Fibroblast of lung (primary cell): Measurements from ENCODE around the gene NTN1. TPM values are rescaled to one million over a fixed set of nuclear protein-coding genes. Genes with fewer than 3 reads are reported as not detected.

ENCODE experiments used
- DNase-seq, 2 donors: peaks; one replicate each; pipeline versions ENCODE4 v3.0.0 to v3.0.0-alpha.2; 2010; ENCODE audit warnings: low read depth in 2 of 2
- H2AFZ ChIP-seq: 2 replicates; pipeline ENCODE4 v1.5.1; 2012; ENCODE audit warnings: low read length, control low read depth, inconsistent platforms
- H3K27ac ChIP-seq: 2 replicates; pipeline ENCODE4 v1.5.1; 2011; ENCODE audit warnings: low read length, control low read depth; ENCODE audit not compliant: insufficient read depth
- H3K27me3 ChIP-seq: 2 replicates; pipeline ENCODE4 v1.5.1; 2011; ENCODE audit warnings: mild to moderate bottlenecking, low read length; ENCODE audit not compliant: control insufficient read depth, insufficient read depth
- H3K36me3 ChIP-seq: 2 replicates; pipeline ENCODE4 v1.5.1; 2011; ENCODE audit warnings: low read length; ENCODE audit not compliant: control insufficient read depth, insufficient read depth
- H3K4me1 ChIP-seq: 2 replicates; pipeline ENCODE4 v1.5.1; 2011; ENCODE audit warnings: low read length; ENCODE audit not compliant: control insufficient read depth, insufficient read depth; ENCODE audit errors: extremely low read depth
- H3K4me2 ChIP-seq: 2 replicates; pipeline ENCODE4 v1.5.1; 2011; ENCODE audit warnings: low read length, control low read depth; ENCODE audit not compliant: insufficient read depth; ENCODE audit errors: extremely low read depth
- H3K4me3 ChIP-seq, 4 experiments: fragments of 200-600 bp in 1 of 4; sonication (generic) in 1 of 4; replicated peaks in 1 of 4; 2 replicates each; pipeline ENCODE4 v1.5.1; 2011 to 2016; ENCODE audit warnings: low read length in 4 of 4, low read depth in 3 of 4, mild to moderate bottlenecking in 3 of 4, control low read depth in 2 of 4, inconsistent platforms in 1 of 4, mixed read lengths in 1 of 4; ENCODE audit not compliant: insufficient read depth in 1 of 4; ENCODE audit errors: control extremely low read depth in 1 of 4
- H3K79me2 ChIP-seq: 2 replicates; pipeline ENCODE4 v1.5.1; 2012; ENCODE audit warnings: mild to moderate bottlenecking, low read length, inconsistent platforms; ENCODE audit not compliant: control insufficient read depth, insufficient read depth
- H3K9ac ChIP-seq: 2 replicates; pipeline ENCODE4 v1.5.1; 2011; ENCODE audit warnings: mild to moderate bottlenecking, low read length, control low read depth; ENCODE audit not compliant: insufficient read depth
- H3K9me3 ChIP-seq: 2 replicates; pipeline ENCODE4 v1.5.1; 2012; ENCODE audit warnings: low read depth, low read length; ENCODE audit not compliant: control insufficient read depth, insufficient read depth
- H4K20me1 ChIP-seq: 2 replicates; pipeline ENCODE4 v1.5.1; 2011; ENCODE audit warnings: low read length; ENCODE audit not compliant: control insufficient read depth, insufficient read depth; ENCODE audit errors: extremely low read depth
- CTCF ChIP-seq, 2 donors: IDR thresholded peaks in 1 of 2; conservative IDR thresholded peaks in 1 of 2; 1 replicate in 1 of 2; 2 replicates in 1 of 2; pipeline ENCODE4 v1.5.1; 2011 to 2012; ENCODE audit warnings: low read length in 2 of 2, control low read depth in 1 of 2, inconsistent platforms in 1 of 2, low read depth in 1 of 2, mild to moderate bottlenecking in 1 of 2
- EZH2 ChIP-seq: IDR thresholded peaks from 2 replicates; pipeline ENCODE4 v1.5.1; 2012; ENCODE audit warnings: low read length, control low read depth, mild to moderate bottlenecking; ENCODE audit errors: missing control alignments
- polyA plus RNA-seq, 2 donors: library from polyadenylated mRNA; depleted of rRNA in 1 of 2; stranded (reverse) in 1 of 2; unstranded in 1 of 2; fragments of >200 nt; gene quantifications; 2 replicates each; pipeline ENCODE4 v1.2.1, GENCODE V29; 2011 to 2012; ENCODE audit warnings: missing spikeins in 1 of 2
- total RNA-seq: library from RNA; depleted of rRNA; stranded (reverse); fragments of >200 nt; gene quantifications from 2 replicates; pipeline ENCODE4 v1.2.1, GENCODE V29; 2014

Gene NTN1
- total and polyA plus RNA-seq, 2 donors (not counting 1 experiment from before 2014, with no cell fraction given): 0.17 to 3.1 TPM

- no peak for TF ChIP-seq CTCF (conservative IDR thresholded peaks at IDR 0.05 in 1 of 2, IDR thresholded peaks at IDR 0.05 in 1 of 2; ENCODE audit: low read depth in 1 of 2, low read length in 2 of 2)
- no peak for TF ChIP-seq EZH2
- H3K27ac ChIP-seq: no peak overlapping the region
- no peak overlapping the region for H3K9ac ChIP-seq
- H3K4me3 ChIP-seq: no peak overlapping the region
- no peaks in the 10 kb centered on the region for H3K27me3 ChIP-seq
- H3K9me3 ChIP-seq: no peaks in the 10 kb centered on the region
- no peak overlapping the region for H3K4me2 ChIP-seq
- no peaks in the 10 kb centered on the region for H3K79me2 ChIP-seq
- H2AFZ ChIP-seq: no peak overlapping the region
- no peaks in the 10 kb centered on the region for H3K36me3 ChIP-seq
- DNase-seq: no peak
- H3K4me1 ChIP-seq: no peaks in the 10 kb centered on the region
- H4K20me1 ChIP-seq: no peaks in the 10 kb centered on the region
Measured at GRCh38 chr17:9279893-9280292, 258.6 kb downstream of the NTN1 start.

GRCh38 chr17:9283909-9284308, 262.6 kb downstream of the NTN1 start:
- DNase-seq: no peak
- Histone ChIP-seq H3K27ac (no peak overlapping the region), H2AFZ (no peak overlapping the region)

GRCh38 chr17:9284884-9285283, 263.6 kb downstream of the NTN1 start:
- no peaks in the 10 kb centered on the region for H3K27me3 ChIP-seq
- peak in 1 of 2 donors; percentile 19 for DNase-seq
- H2AFZ ChIP-seq: no peak overlapping the region
- no peaks in the 10 kb centered on the region for H3K79me2 ChIP-seq
- H3K9me3 ChIP-seq: no peaks in the 10 kb centered on the region
- H4K20me1 ChIP-seq: no peaks in the 10 kb centered on the region
- H3K36me3 ChIP-seq: no peaks in the 10 kb centered on the region
- H3K4me3 ChIP-seq: no peak overlapping the region
- H3K4me1 ChIP-seq: no peaks in the 10 kb centered on the region
- no peak overlapping the region for H3K4me2 ChIP-seq
- TF ChIP-seq EZH2 (no peak), CTCF (conservative IDR thresholded peaks at IDR 0.05 in 1 of 2, IDR thresholded peaks at IDR 0.05 in 1 of 2; ENCODE audit: low read depth in 1 of 2, low read length in 2 of 2) (no peak)
- H3K27ac ChIP-seq: no peak overlapping the region
- H3K9ac ChIP-seq: no peak overlapping the region

More at GRCh38 chr17:9283909-9284308, 262.6 kb downstream of the NTN1 start:
- H3K79me2 ChIP-seq: no peaks in the 10 kb centered on the region
- no peak overlapping the region for H3K4me2 ChIP-seq
- no peaks in the 10 kb centered on the region for H3K4me1 ChIP-seq
- H3K4me3 ChIP-seq: no peak overlapping the region
- H3K9me3 ChIP-seq: no peaks in the 10 kb centered on the region
- H3K9ac ChIP-seq: no peak overlapping the region
- H4K20me1 ChIP-seq: no peaks in the 10 kb centered on the region
- TF ChIP-seq EZH2 (no peak), CTCF (conservative IDR thresholded peaks at IDR 0.05 in 1 of 2, IDR thresholded peaks at IDR 0.05 in 1 of 2; ENCODE audit: low read depth in 1 of 2, low read length in 2 of 2) (no peak)
- no peaks in the 10 kb centered on the region for H3K27me3 ChIP-seq
- H3K36me3 ChIP-seq: no peaks in the 10 kb centered on the region
